Measurements from ENCODE around the gene CAMK1D. TPM values are rescaled to one million over a fixed set of nuclear protein-coding genes. Genes with fewer than 3 reads are reported as not detected.

The CAMK1D gene
- total RNA-seq, 1 donor from 2014 or later = 1.8 TPM

- H3K4me3 ChIP-seq (ENCODE audit: low read depth, low read length) = no peak overlapping the region
- H3K27me3 ChIP-seq (ENCODE audit: control insufficient read depth, insufficient read depth, low read length) = no peaks in the 10 kb centered on the region
- DNase-seq (ENCODE audit: low read depth) (no peak), FAIRE-seq (no peak)
- H3K36me3 ChIP-seq (ENCODE audit: control insufficient read depth, insufficient read depth, low read length) = no peaks in the 10 kb centered on the region
- no peak for TF ChIP-seq CTCF (IDR thresholded peaks at IDR 0.05; ENCODE audit: insufficient read depth, low read length, severe bottlenecking)
Measured at GRCh38 chr10:12637649-12638048, 288.3 kb downstream of the CAMK1D start.

DNA sequence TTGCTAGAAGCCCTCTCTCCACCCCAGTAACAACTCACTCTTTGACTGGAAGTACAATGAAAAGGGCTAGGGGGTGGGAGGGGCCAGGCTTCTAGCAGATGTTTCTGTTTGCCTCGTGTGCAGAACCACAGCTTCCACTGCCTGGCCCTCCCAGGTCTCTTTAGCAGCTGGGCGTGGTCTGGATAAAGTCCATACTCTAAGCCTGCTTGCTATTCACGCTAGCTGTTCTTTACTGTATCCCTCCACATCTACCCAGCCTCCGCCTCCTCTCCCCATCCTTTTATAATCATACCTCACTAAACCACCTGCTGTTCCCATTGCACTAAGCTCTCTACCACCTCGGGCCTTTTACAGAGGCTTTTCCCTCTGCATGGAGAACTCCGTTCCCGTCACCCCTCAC, 288.8 kb downstream of the CAMK1D start:
- no peak for FAIRE-seq
- TF ChIP-seq CTCF (IDR thresholded peaks at IDR 0.05; ENCODE audit: insufficient read depth, low read length, severe bottlenecking) = no peak
- H3K4me3 ChIP-seq (ENCODE audit: low read depth, low read length) = no peak overlapping the region
- no peaks in the 10 kb centered on the region for H3K36me3 ChIP-seq (ENCODE audit: control insufficient read depth, insufficient read depth, low read length)
- DNase-seq (ENCODE audit: low read depth) = no peak
- no peaks in the 10 kb centered on the region for H3K27me3 ChIP-seq (ENCODE audit: control insufficient read depth, insufficient read depth, low read length)

GRCh38 chr10:12638781-12639180, 289.4 kb downstream of the CAMK1D start:
- no peak for FAIRE-seq
- no peak for TF ChIP-seq CTCF (IDR thresholded peaks at IDR 0.05; ENCODE audit: insufficient read depth, low read length, severe bottlenecking)
- no peaks in the 10 kb centered on the region for H3K36me3 ChIP-seq (ENCODE audit: control insufficient read depth, insufficient read depth, low read length)
- DNase-seq (ENCODE audit: low read depth) = no peak
- no peak overlapping the region for H3K4me3 ChIP-seq (ENCODE audit: low read depth, low read length)
- no peaks in the 10 kb centered on the region for H3K27me3 ChIP-seq (ENCODE audit: control insufficient read depth, insufficient read depth, low read length)

GRCh38 chr10:12639996-12640944, 290.9 kb downstream of the CAMK1D start:
- no peak for FAIRE-seq
- H3K27me3 ChIP-seq (ENCODE audit: control insufficient read depth, insufficient read depth, low read length) = no peaks in the 10 kb centered on the region
- no peak overlapping the region for H3K4me3 ChIP-seq (ENCODE audit: low read depth, low read length)
- TF ChIP-seq CTCF (IDR thresholded peaks at IDR 0.05; ENCODE audit: insufficient read depth, low read length, severe bottlenecking) = no peak
- DNase-seq (ENCODE audit: low read depth) = no peak
- no peaks in the 10 kb centered on the region for H3K36me3 ChIP-seq (ENCODE audit: control insufficient read depth, insufficient read depth, low read length)

- FAIRE-seq (no peak), DNase-seq (ENCODE audit: low read depth) (no peak)
- Histone ChIP-seq H3K27me3 (ENCODE audit: control insufficient read depth, insufficient read depth, low read length) (no peaks in the 10 kb centered on the region), H3K36me3 (ENCODE audit: control insufficient read depth, insufficient read depth, low read length) (no peaks in the 10 kb centered on the region), H3K4me3 (ENCODE audit: low read depth, low read length) (no peak overlapping the region)
- no peak for TF ChIP-seq CTCF (IDR thresholded peaks at IDR 0.05; ENCODE audit: insufficient read depth, low read length, severe bottlenecking)
Measured at GRCh38 chr10:12642036-12642435, 292.7 kb downstream of the CAMK1D start.

Measured in bronchial epithelial cell (primary cell).